ENCODE data around the gene OSBPL1A.

Gene OSBPL1A

DNA sequence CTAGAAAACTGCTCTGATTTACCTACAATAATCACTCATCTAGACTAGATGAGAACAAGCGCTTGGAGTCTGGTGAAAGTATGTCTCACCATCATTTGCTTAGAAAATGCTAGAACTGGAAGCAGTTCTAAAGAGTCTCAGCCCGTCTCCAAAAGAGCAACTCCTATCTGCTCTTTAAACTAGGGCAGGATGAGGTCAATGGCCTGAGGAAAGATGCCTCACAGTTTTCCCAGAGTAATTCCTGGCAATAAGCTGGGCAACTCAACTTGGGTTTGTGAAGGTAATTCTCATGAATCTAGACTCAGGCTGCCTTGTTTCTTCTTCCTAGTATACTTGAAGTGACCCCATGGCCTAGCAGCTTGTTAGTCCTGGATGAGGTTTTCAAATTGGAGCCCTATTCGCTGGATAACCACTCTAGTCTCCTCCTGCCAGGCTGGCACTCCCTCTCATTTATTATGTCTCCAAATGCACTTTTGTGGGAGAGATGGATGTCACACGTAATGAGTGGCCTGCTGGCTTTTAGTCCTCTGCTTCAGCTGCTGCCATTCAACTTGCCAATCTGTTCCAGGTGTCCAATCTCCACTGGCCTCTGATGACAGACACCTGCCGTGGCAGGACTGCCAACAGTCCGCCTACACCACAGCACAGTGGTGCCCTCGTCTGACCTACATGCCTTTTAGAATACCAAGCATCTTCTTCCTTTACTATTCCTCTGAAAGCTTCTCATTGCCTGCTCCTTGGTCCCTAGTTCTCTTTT, 177.9 kb downstream of the OSBPL1A start:
- TF ChIP-seq, protein P1, sequence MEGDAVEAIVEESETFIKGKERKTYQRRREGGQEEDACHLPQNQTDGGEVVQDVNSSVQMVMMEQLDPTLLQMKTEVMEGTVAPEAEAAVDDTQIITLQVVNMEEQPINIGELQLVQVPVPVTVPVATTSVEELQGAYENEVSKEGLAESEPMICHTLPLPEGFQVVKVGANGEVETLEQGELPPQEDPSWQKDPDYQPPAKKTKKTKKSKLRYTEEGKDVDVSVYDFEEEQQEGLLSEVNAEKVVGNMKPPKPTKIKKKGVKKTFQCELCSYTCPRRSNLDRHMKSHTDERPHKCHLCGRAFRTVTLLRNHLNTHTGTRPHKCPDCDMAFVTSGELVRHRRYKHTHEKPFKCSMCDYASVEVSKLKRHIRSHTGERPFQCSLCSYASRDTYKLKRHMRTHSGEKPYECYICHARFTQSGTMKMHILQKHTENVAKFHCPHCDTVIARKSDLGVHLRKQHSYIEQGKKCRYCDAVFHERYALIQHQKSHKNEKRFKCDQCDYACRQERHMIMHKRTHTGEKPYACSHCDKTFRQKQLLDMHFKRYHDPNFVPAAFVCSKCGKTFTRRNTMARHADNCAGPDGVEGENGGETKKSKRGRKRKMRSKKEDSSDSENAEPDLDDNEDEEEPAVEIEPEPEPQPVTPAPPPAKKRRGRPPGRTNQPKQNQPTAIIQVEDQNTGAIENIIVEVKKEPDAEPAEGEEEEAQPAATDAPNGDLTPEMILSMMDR (IDR thresholded peaks at IDR 0.05; ENCODE audit: control insufficient read depth, insufficient read depth, low read depth, low read length, missing control alignments) = no peak
- H3K4me3 ChIP-seq (ENCODE audit: control insufficient read depth, low read depth, low read length) = no peak overlapping the region
- DNase-seq (ENCODE audit: low read depth) = no peak

DNA sequence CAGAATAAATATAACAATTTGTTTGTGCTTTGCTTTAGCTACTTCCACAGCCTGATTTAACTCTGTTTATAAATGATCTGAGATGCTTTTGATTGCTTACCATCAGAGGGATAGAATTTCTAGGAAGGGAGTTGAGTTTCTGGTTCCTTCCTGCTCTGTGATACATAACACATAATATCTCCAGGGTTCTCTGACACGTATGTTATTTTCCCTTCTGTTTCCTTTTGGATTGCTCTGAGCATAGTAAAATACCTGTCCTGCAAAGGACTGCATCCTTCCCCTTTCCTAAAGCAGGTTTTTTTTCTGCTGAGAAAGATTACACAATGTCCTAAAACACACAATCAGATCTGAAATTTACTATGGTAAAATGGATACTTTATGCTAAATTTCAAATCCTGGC, 182.7 kb downstream of the OSBPL1A start:
- DNase-seq (ENCODE audit: low read depth) = no peak
- no peak overlapping the region for H3K4me3 ChIP-seq (ENCODE audit: control insufficient read depth, low read depth, low read length)
- TF ChIP-seq, protein P1 (IDR thresholded peaks at IDR 0.05; ENCODE audit: control insufficient read depth, insufficient read depth, low read depth, low read length, missing control alignments) = no peak

DNA sequence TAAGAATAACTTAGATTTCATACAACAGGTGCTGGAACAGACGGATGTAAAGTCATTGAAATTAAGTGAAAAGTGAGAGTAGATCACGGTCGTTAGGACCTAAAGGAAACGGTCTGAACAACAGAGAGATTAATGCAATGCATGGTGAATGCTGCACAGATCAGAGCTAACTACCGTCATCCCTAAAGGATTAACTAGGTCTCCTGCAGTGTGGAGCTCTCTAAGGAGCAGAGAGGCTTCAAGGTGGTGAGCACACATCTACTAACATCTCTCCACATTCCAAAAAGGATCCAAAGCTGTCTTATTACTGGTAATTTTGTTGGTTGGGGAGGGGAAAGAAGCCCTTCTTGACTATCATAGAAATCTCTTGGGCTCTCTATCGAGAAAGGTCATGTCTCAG, 183.5 kb downstream of the OSBPL1A start:
- TF ChIP-seq, protein P1 (IDR thresholded peaks at IDR 0.05; ENCODE audit: control insufficient read depth, insufficient read depth, low read depth, low read length, missing control alignments) = no peak
- no peak overlapping the region for H3K4me3 ChIP-seq (ENCODE audit: control insufficient read depth, low read depth, low read length)
- no peak for DNase-seq (ENCODE audit: low read depth)

DNA sequence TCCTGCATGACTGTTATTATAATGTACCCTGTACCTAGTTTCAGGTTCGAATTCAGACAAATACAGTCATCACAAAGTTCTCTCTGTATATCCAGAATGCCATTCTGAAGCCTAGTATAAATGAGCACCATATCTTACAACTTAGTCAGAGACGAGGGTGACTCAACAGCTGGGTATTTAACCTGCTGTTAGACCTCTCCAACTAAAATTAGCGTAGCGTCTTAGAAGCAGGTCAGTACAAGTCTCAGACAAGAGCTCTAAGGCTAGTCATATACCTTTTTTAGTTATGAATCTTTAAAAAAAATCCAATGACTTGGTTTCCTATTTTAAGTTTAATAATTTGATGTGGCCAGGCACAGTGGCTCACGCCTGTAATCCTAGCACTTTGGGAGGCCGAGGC, 184.7 kb downstream of the OSBPL1A start:
- peak; percentile 42 for DNase-seq (ENCODE audit: low read depth)
- no peak overlapping the region for H3K4me3 ChIP-seq (ENCODE audit: control insufficient read depth, low read depth, low read length)
- TF ChIP-seq, protein P1 (IDR thresholded peaks at IDR 0.05; ENCODE audit: control insufficient read depth, insufficient read depth, low read depth, low read length, missing control alignments) = no peak

DNA sequence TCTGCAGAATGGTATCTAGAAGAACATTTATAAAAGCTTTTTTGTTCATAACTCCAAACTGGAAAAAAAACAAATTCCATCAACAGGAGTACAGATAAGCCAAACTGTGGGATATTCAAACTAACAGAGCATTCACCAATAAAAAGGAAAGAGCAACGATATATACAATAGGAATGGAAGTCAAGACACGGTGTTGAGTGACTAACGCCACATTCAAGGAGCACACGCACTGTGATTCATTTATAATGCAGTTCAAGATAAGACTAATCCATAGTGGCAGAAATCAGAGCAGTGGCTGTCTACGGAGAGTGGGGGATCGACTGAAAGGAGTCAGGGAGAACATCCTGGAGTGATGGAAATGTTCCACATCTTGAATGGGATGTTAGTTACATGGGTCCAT, 188.1 kb downstream of the OSBPL1A start:
- H3K4me3 ChIP-seq (ENCODE audit: control insufficient read depth, low read depth, low read length) = no peak overlapping the region
- TF ChIP-seq, protein P1 (IDR thresholded peaks at IDR 0.05; ENCODE audit: control insufficient read depth, insufficient read depth, low read depth, low read length, missing control alignments) = no peak
- no peak for DNase-seq (ENCODE audit: low read depth)

DNA sequence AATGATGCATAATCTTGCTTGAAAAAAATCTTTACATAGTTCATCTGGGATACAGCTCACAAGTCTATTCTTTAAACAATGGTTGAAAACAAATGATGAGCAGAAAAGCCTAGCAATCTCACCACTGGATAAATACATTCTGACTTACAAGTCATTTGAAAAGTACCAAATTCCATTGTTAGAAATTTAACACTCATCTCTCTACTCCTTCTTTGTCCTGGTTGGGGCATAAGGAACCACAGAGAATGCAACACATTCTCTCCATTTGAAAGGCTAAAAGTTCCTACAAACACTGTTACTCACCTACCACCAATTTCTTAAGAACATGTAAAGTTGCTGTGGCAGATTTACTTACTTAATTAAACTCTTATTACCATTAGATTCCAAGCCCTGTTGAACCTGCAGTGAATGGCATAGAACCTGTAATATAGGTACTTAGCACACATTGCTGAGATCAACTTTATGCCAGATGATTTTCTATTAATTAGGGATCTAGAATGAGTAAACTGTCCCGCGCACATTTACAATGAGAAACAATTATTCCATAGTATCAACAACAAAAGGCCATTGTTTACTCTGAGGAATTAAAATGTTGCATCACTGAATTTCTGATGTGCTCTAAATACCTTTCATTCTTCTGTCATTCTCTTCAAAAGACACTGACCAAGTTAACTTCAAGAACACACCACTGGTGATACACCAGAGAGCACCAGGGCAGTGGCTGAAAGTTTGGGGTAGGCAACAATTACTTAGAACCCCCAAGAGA, 189.2 kb downstream of the OSBPL1A start:
- DNase-seq (ENCODE audit: low read depth) = no peak
- H3K4me3 ChIP-seq (ENCODE audit: control insufficient read depth, low read depth, low read length) = no peak overlapping the region
- TF ChIP-seq, protein P1 (IDR thresholded peaks at IDR 0.05; ENCODE audit: control insufficient read depth, insufficient read depth, low read depth, low read length, missing control alignments) = no peak

All from AG09309 (cell line).